Tibial nerve (tissue), 4 donors: Measurements from ENCODE around the gene TBL1X. TPM values are rescaled to one million over a fixed set of nuclear protein-coding genes. Genes with fewer than 3 reads are reported as not detected.

Experiments
- DNase-seq, 2 donors: peaks; one replicate each; pipeline ENCODE4 v3.0.0-alpha.2; 2019; ENCODE audit warnings: low spot score in 2 of 2
- H3K27ac ChIP-seq, 4 donors: fragments of 200-600 bp; sonication (generic) in 3 of 4; one replicate each; pipeline ENCODE4 v1.5.1; 2017 to 2019; ENCODE audit warnings: mild to moderate bottlenecking in 1 of 4
- H3K27me3 ChIP-seq, 2 donors: fragments of 200-600 bp; sonication (generic) in 1 of 2; one replicate each; pipeline versions ENCODE4 v1.5.1 to v1.6.0; 2017 to 2019
- H3K36me3 ChIP-seq, 3 donors: fragments of 200-600 bp; sonication (generic); one replicate each; pipeline ENCODE4 v1.5.1; 2018 to 2019
- H3K4me1 ChIP-seq, 4 donors: fragments of 200-600 bp; sonication (generic) in 3 of 4; one replicate each; pipeline ENCODE4 v1.5.1; 2017 to 2019
- H3K4me3 ChIP-seq, 4 donors: fragments of 200-600 bp; sonication (generic) in 3 of 4; one replicate each; pipeline ENCODE4 v1.5.1; 2017 to 2019; ENCODE audit warnings: mild to moderate bottlenecking in 1 of 4, moderate library complexity in 1 of 4
- H3K9me3 ChIP-seq, 4 donors: fragments of 200-600 bp; sonication (generic) in 3 of 4; one replicate each; pipeline ENCODE4 v1.5.1; 2017 to 2019
- CTCF ChIP-seq, 5 experiments: fragments of 200-600 bp in 3 of 5; fragments of 450-650 bp in 2 of 5; sonication (generic) in 3 of 5; IDR thresholded peaks; one replicate each; pipeline ENCODE4 v1.5.1; 2016 to 2019; ENCODE audit warnings: antibody characterized with exemption in 5 of 5, mild to moderate bottlenecking in 3 of 5, moderate library complexity in 2 of 5
- EP300 ChIP-seq, 2 donors: sonication (generic); formaldehyde crosslinking; IDR thresholded peaks; one replicate each; pipeline ENCODE4 v1.6.1; 2017; ENCODE audit warnings: antibody characterized with exemption in 2 of 2, mild to moderate bottlenecking in 1 of 2
- POLR2A ChIP-seq, 2 donors: fragments of 450-650 bp; IDR thresholded peaks; one replicate each; pipeline ENCODE4 v1.6.1; 2017; ENCODE audit warnings: antibody characterized with exemption in 2 of 2, mild to moderate bottlenecking in 2 of 2, moderate library complexity in 2 of 2
- WGBS, 2 donors: methylation state at CpG; one replicate each; pipeline ENCODE4 v1.1.5; 2018; 5-methylcytosine and 5-hydroxymethylcytosine counted together
- total RNA-seq, 4 donors: library from RNA; depleted of rRNA; stranded (reverse); fragments of >200 nt; gene quantifications; one replicate each; pipeline ENCODE4 v1.1.0, GENCODE V29; 2016

The TBL1X gene
- total RNA-seq, 4 donors from 2014 or later, result 12.2 to 25.2 (median 19.5) TPM

- no peaks in the 10 kb centered on the region for H3K4me1 ChIP-seq
- no peak overlapping the region for H3K27ac ChIP-seq
- TF ChIP-seq EP300 (IDR thresholded peaks at IDR 0.05), result no peak
- TF ChIP-seq POLR2A (IDR thresholded peaks at IDR 0.05), result no peak
- TF ChIP-seq CTCF (IDR thresholded peaks at IDR 0.05), result no peak
- no peak overlapping the region for H3K4me3 ChIP-seq
- DNase-seq, result no peak
- H3K36me3 ChIP-seq, result no peaks in the 10 kb centered on the region
- H3K9me3 ChIP-seq, result peaks cover 0 to 29% (median 0%) of the 10 kb centered on the region in 4 donors
- no peaks in the 10 kb centered on the region for H3K27me3 ChIP-seq
- WGBS, 2 donors, result 81 to 83% methylated on average over 2 to 3 of the region's 3 CpGs
Observed at GRCh38 chrX:9728261-9728660, 263.4 kb downstream of the TBL1X start.

- Histone ChIP-seq H3K27me3 (no peaks in the 10 kb centered on the region), H3K4me3 (no peak overlapping the region), H3K27ac (no peak overlapping the region), H3K36me3 (no peaks in the 10 kb centered on the region), H3K9me3 (peaks cover 0 to 22% (median 0%) of the 10 kb centered on the region in 4 donors), H3K4me1 (no peaks in the 10 kb centered on the region)
- no peak for DNase-seq
- WGBS, 2 donors, result 56 to 70% methylated on average over 4 to 5 of the region's 5 CpGs
- TF ChIP-seq EP300 (IDR thresholded peaks at IDR 0.05), result no peak
- no peak for TF ChIP-seq POLR2A (IDR thresholded peaks at IDR 0.05)
- no peak for TF ChIP-seq CTCF (IDR thresholded peaks at IDR 0.05)
Observed at GRCh38 chrX:9729171-9729885, 264.5 kb downstream of the TBL1X start.

- no peaks in the 10 kb centered on the region for H3K36me3 ChIP-seq
- H3K4me3 ChIP-seq, result no peak overlapping the region
- H3K9me3 ChIP-seq, result peaks cover 0 to 16% (median 0%) of the 10 kb centered on the region in 4 donors
- H3K4me1 ChIP-seq, result no peaks in the 10 kb centered on the region
- no peak overlapping the region for H3K27ac ChIP-seq
- WGBS, 2 donors, result 81 to 97% methylated on average over 3 of the region's 3 CpGs
- H3K27me3 ChIP-seq, result no peaks in the 10 kb centered on the region
- DNase-seq, result no peak
- TF ChIP-seq EP300 (IDR thresholded peaks at IDR 0.05) (no peak), POLR2A (IDR thresholded peaks at IDR 0.05) (no peak), CTCF (IDR thresholded peaks at IDR 0.05) (no peak)
Observed at GRCh38 chrX:9730078-9730477, 265.2 kb downstream of the TBL1X start.

GRCh38 chrX:9730752-9731151 lies 265.9 kb downstream of the TBL1X start:
- no peaks in the 10 kb centered on the region for H3K4me1 ChIP-seq
- H3K27me3 ChIP-seq, result no peaks in the 10 kb centered on the region
- no peaks in the 10 kb centered on the region for H3K36me3 ChIP-seq
- TF ChIP-seq CTCF (IDR thresholded peaks at IDR 0.05), result no peak
- TF ChIP-seq POLR2A (IDR thresholded peaks at IDR 0.05), result no peak
- 57 to 67% methylated on average over 1 of the region's 1 CpG for WGBS, 2 donors
- H3K4me3 ChIP-seq, result no peak overlapping the region
- H3K9me3 ChIP-seq, result peaks cover 0 to 11% (median 0%) of the 10 kb centered on the region in 4 donors
- DNase-seq, result no peak
- no peak overlapping the region for H3K27ac ChIP-seq

GRCh38 chrX:9737363-9737762 lies 272.5 kb downstream of the TBL1X start:
- no peak for TF ChIP-seq POLR2A (IDR thresholded peaks at IDR 0.05)
- TF ChIP-seq CTCF (IDR thresholded peaks at IDR 0.05), result no peak
- no peak for TF ChIP-seq EP300 (IDR thresholded peaks at IDR 0.05)
- WGBS, 2 donors, result 68 to 72% methylated on average over 7 of the region's 7 CpGs
- DNase-seq, result no peak
- H3K9me3 ChIP-seq, result no peaks in the 10 kb centered on the region
- H3K4me1 ChIP-seq, result no peaks in the 10 kb centered on the region
- no peak overlapping the region for H3K4me3 ChIP-seq
- no peak overlapping the region for H3K27ac ChIP-seq
- H3K36me3 ChIP-seq, result no peaks in the 10 kb centered on the region
- H3K27me3 ChIP-seq, result no peaks in the 10 kb centered on the region
